Stomach (tissue), 4 donors: ENCODE data around the gene BMP6.

Source experiments
- POLR2AphosphoS5 ChIP-seq, 3 donors: sonication (generic); formaldehyde crosslinking; IDR thresholded peaks; one replicate each; pipeline ENCODE4 v1.6.1; 2016; ENCODE audit warnings: antibody characterized with exemption in 3 of 3
- TF ChIP-seq, protein P1 (sequence below), 7 experiments: fragments of 450-650 bp in 4 of 7; fragments of 200-600 bp in 3 of 7; sonication (generic) in 3 of 7; IDR thresholded peaks; one replicate each; pipeline ENCODE4 v1.5.1; 2016 to 2019; ENCODE audit warnings: antibody characterized with exemption in 7 of 7, control low read depth in 2 of 7, mild to moderate bottlenecking in 1 of 7

DNA sequence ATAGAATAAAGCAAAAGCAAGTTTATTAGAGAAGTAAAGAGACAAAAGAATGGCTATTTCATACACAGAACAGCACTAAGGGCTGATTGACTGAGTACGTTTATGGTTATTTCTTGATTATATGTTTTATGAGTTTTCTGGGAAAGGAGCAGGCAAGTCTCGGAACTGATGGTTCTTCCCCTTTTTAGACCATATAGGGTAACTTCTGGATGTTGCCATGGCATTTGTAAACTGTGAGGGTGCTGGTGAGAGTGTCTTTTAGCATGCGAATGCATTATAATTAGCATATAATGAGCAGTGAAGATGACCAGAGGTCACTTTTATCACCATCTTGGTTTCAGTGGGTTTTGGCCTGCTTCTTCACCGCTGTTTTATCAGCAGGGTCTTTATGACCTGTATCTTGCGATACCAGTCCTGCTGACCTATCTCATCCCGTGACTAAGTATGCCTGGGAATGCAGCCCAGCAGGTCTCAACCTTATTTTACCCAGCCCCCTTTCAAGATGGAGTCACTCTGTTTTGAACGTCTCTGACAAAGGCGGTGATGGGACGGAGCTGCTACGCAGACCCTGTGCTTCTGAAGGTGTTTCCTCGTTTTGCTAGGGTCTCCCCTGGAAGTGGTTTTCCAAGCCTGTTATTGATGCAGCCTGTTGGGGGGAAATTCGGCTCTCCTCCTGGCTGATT lies 45.4 kb upstream of the BMP6 start:
- no peak for TF ChIP-seq POLR2AphosphoS5 (IDR thresholded peaks at IDR 0.05)
- TF ChIP-seq, protein P1, sequence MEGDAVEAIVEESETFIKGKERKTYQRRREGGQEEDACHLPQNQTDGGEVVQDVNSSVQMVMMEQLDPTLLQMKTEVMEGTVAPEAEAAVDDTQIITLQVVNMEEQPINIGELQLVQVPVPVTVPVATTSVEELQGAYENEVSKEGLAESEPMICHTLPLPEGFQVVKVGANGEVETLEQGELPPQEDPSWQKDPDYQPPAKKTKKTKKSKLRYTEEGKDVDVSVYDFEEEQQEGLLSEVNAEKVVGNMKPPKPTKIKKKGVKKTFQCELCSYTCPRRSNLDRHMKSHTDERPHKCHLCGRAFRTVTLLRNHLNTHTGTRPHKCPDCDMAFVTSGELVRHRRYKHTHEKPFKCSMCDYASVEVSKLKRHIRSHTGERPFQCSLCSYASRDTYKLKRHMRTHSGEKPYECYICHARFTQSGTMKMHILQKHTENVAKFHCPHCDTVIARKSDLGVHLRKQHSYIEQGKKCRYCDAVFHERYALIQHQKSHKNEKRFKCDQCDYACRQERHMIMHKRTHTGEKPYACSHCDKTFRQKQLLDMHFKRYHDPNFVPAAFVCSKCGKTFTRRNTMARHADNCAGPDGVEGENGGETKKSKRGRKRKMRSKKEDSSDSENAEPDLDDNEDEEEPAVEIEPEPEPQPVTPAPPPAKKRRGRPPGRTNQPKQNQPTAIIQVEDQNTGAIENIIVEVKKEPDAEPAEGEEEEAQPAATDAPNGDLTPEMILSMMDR (IDR thresholded peaks at IDR 0.05), result no peak
